Heart right ventricle (tissue), 16 donors: ENCODE data around the gene NADSYN1. TPM values are rescaled to one million over a fixed set of nuclear protein-coding genes. Genes with fewer than 3 reads are reported as not detected.
A peak's percentile ranks its signal among the peaks of the same experiment; 100 is the strongest.

Source experiments
- ATAC-seq, 8 donors: fragments of 200-7000 bp; cut with Tn5 transposase; one replicate each; pipeline ENCODE4 v1.9.1; 2020; ENCODE audit warnings: mild to moderate bottlenecking in 8 of 8, moderate library complexity in 8 of 8, moderate number of reproducible peaks in 1 of 8
- DNase-seq, 2 donors: peaks; one replicate each; pipeline ENCODE4 v3.0.0-alpha.2; 2020
- H3K27ac ChIP-seq, 10 donors: fragments of 200-600 bp; sonication (generic) in 2 of 10; one replicate each; pipeline versions ENCODE4 v1.5.0 to v1.8.0; 2020 to 2022; ENCODE audit warnings: mild to moderate bottlenecking in 3 of 10
- H3K27me3 ChIP-seq, 7 donors: fragments of 200-600 bp; one replicate each; pipeline ENCODE4 v1.8.0; 2021 to 2022; ENCODE audit warnings: mild to moderate bottlenecking in 2 of 7
- H3K36me3 ChIP-seq, 9 donors: fragments of 200-600 bp; sonication (generic) in 1 of 9; one replicate each; pipeline versions ENCODE4 v1.5.0 to v1.8.0; 2020 to 2022; ENCODE audit warnings: mild to moderate bottlenecking in 2 of 9
- H3K4me1 ChIP-seq, 9 donors: fragments of 200-600 bp; sonication (generic) in 1 of 9; one replicate each; pipeline versions ENCODE4 v1.5.0 to v1.8.0; 2020 to 2022; ENCODE audit warnings: mild to moderate bottlenecking in 4 of 9
- H3K4me3 ChIP-seq, 10 donors: fragments of 200-600 bp; sonication (generic) in 2 of 10; one replicate each; pipeline versions ENCODE4 v1.5.0 to v1.8.0; 2020 to 2022; ENCODE audit warnings: mild to moderate bottlenecking in 7 of 10, moderate library complexity in 2 of 10
- H3K9me3 ChIP-seq, 11 donors: fragments of 200-600 bp in 10 of 11; sonication (generic) in 2 of 11; one replicate each; pipeline versions ENCODE4 v1.5.0 to v1.8.0; 2013 to 2022; ENCODE audit warnings: mild to moderate bottlenecking in 2 of 11, control low read depth in 1 of 11, moderate library complexity in 1 of 11
- WGBS, 2 donors: extraction: QIAGEN DNeasy Blood & Tissue Kit; methylation state at CpG; one replicate each; pipeline ENCODE4 v1.1.7; 2013; ENCODE audit warnings: inconsistent platforms in 1 of 2; 5-methylcytosine and 5-hydroxymethylcytosine counted together
- intact Hi-C, 10 donors: fragments of 100-400 bp; cut with DNase I; formaldehyde crosslinking; loops; one replicate each; pipeline versions ENCODE4 v1.11.1 to v1.14.2; 2022
- microRNA-seq, 2 donors: library from miRNA; unstranded; fragments of <30 nt; microRNA quantifications; one replicate each; pipeline ENCODE4 v1.2.0, GENCODE V29; 2021
- polyA plus RNA-seq, 2 donors: library from polyadenylated mRNA; stranded (reverse); fragments of 200-250 nt; gene quantifications; one replicate each; pipeline ENCODE4 v1.2.3, GENCODE V29; 2013
- total RNA-seq, 10 donors: library from RNA; stranded (reverse); fragmentation: NEBNext Ultra II Directional in 3 of 10; extraction: Animal tissue kit (Norgen Biotek cat#: 25700) in 3 of 10; gene quantifications; one replicate each; pipeline versions ENCODE4 v1.2.1 to v1.2.4, GENCODE V29; 2021 to 2023
- TF ChIP-seq, protein P1 (sequence below), 9 donors: fragments of 200-600 bp; sonication (generic) in 2 of 9; IDR thresholded peaks; one replicate each; pipeline versions ENCODE4 v1.5.0 to v1.8.0; 2021 to 2022; ENCODE audit warnings: antibody characterized with exemption in 9 of 9, mild to moderate bottlenecking in 5 of 9, moderate library complexity in 1 of 9
- donor health status: Arrhythmogenic right ventricular cardiomyopathy.
- donor health status: ischemic (EF 13 %, LVEDD 7.1; RV severe dilation, severe dysfunction).
- donor health status: healthy with polysubstance abuse.
- donor health status: DM: no; HTN: yes; CAD: no.
- donor health status: DM: no; HTN: no; CAD: no.
- donor health status: ischemic (EF 25% LVEDD 6.9; RV normal size, moderate dysfunction).
- donor health status: ischemic (EF 25% LVEDD 5.7; RV mildly dilated, moderate dysfunction).
- donor health status: healthy.
- donor health status: DM: yes; HTN: yes; CAD: no.
- donor health status: Ischemic cardiomyopathy.
- donor health status: ischemic (EF 35%, LVEDD 5.7; RV mildly dilated, moderate dysfunction).
- donor health status: nonischemic (EF 11% LVEDD 7.7; RV severe dilation, severe dysfunction).
- donor health status: DM: yes; HTN: yes; CAD: no.
- donor health status: PGD.
- donor health status: ischemic (EF 29% LVEDD 5.4; RV normal size, mild dysfunction).
- donor health status: nonischemic (EF 23%, LVEDD 6.1; RV moderate dilation, normal function).

Gene NADSYN1
- total and polyA plus RNA-seq, 12 donors: 13.4 to 32.0 (median 16.9) TPM

DNA sequence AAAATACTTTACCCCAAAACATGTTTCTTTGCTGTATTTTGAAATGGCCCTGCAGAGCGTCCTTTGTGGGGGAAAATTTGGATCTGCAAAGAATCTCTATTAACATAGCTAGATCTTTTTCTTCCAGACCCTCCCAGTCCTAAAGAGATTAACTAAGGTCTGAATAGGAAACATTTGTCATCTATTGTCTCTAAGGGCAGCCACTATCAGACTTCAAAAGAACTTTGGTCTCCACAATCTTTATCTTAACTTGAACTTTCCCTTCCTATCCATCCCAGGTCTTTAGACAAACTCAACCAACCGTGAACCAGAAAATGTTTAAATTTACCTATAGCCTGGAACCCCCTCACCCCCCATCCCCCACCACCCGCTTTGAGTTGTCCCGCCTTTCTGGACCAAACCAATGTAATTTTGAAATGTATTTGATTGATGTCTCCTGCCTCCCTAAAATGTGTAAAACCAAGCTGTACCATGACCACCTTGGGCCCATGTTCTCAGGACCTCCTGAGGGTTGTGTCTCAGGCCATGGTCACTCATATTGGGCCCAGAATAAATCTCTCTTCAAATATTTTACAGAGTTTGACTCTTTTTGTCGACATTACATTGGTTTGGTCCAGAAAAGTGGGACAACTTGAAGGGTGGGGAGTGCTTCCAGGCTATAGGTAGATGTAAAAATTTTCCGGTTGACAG is 91.7 kb downstream of the NADSYN1 start:
- intact Hi-C loops: no loop called here
- TF ChIP-seq, protein P1, sequence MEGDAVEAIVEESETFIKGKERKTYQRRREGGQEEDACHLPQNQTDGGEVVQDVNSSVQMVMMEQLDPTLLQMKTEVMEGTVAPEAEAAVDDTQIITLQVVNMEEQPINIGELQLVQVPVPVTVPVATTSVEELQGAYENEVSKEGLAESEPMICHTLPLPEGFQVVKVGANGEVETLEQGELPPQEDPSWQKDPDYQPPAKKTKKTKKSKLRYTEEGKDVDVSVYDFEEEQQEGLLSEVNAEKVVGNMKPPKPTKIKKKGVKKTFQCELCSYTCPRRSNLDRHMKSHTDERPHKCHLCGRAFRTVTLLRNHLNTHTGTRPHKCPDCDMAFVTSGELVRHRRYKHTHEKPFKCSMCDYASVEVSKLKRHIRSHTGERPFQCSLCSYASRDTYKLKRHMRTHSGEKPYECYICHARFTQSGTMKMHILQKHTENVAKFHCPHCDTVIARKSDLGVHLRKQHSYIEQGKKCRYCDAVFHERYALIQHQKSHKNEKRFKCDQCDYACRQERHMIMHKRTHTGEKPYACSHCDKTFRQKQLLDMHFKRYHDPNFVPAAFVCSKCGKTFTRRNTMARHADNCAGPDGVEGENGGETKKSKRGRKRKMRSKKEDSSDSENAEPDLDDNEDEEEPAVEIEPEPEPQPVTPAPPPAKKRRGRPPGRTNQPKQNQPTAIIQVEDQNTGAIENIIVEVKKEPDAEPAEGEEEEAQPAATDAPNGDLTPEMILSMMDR (IDR thresholded peaks at IDR 0.05): no peak
- peaks cover 0 to 4% (median 0%) of the 10 kb centered on the region in 11 donors for H3K9me3 ChIP-seq
- peaks cover 0 to 22% (median 3%) of the 10 kb centered on the region in 7 donors for H3K27me3 ChIP-seq
- DNase-seq (no peak), ATAC-seq (no peak)
- H3K36me3 ChIP-seq: no peaks in the 10 kb centered on the region
- WGBS, 2 donors: 86 to 88% methylated on average over 6 of the region's 6 CpGs
- H3K4me1 ChIP-seq: peaks cover 0 to 21% (median 0%) of the 10 kb centered on the region in 9 donors
- H3K27ac ChIP-seq: no peak overlapping the region
- H3K4me3 ChIP-seq: no peak overlapping the region

DNA sequence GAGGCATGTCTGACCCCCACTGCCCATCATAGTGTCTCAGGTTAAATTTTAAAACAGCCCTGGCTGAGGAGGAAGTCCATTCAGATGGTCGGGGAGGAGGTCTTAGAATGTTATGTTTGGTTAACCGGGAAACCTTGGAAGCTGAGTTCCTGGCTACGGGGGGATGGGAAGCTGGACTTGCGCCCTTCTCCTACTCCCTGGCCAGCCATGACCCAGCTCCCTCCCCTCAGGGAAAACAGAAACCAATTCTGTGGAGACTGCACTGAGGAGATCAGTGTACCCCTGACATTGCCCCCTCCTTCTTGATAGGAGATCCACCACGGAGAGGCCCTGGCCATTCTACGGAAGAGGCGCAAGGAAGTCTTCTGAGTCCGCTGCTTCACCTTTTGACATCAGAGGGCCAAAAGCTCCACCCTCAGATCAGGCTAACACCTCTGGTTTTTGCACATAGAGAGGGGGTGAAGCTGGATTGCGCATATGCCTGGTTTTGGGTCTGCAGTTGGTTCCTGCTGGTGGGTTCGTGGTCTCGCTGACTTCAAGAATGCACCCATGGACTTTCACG is 92.5 kb downstream of the NADSYN1 start:
- Histone ChIP-seq H3K4me1 (peaks cover 0 to 26% (median 0%) of the 10 kb centered on the region in 9 donors), H3K36me3 (no peaks in the 10 kb centered on the region), H3K4me3 (no peak overlapping the region), H3K9me3 (peaks cover 0 to 4% (median 0%) of the 10 kb centered on the region in 11 donors), H3K27me3 (peaks cover 0 to 22% (median 3%) of the 10 kb centered on the region in 7 donors), H3K27ac (no peak overlapping the region)
- ATAC-seq: no peak
- no peak for DNase-seq
- 83 to 87% methylated on average over 12 of the region's 12 CpGs for WGBS, 2 donors
- intact Hi-C loops: no loop called here
- TF ChIP-seq, protein P1 (IDR thresholded peaks at IDR 0.05): no peak

GRCh38 chr11:71548120-71548519 is 95.1 kb downstream of the NADSYN1 start, which contains the start of gene KRTAP5-9:
Gene KRTAP5-9 (plus strand): TSS chr11:71548420. CDS start chr11:71548658, 238 bp downstream.
- Histone ChIP-seq H3K36me3 (no peaks in the 10 kb centered on the region), H3K4me1 (peaks cover 0 to 26% (median 0%) of the 10 kb centered on the region in 9 donors), H3K9me3 (no peaks in the 10 kb centered on the region), H3K27me3 (peaks cover 0 to 18% (median 3%) of the 10 kb centered on the region in 7 donors), H3K27ac (no peak within 1 kb of the TSS), H3K4me3 (no peak within 1 kb of the TSS)
- intact Hi-C loops: no loop called here
- peak in 1 of 8 donors; percentile 35 for ATAC-seq
- 54 to 67% methylated on average over 5 of the region's 5 CpGs for WGBS, 2 donors
- DNase-seq: no peak
- TF ChIP-seq, protein P1 (IDR thresholded peaks at IDR 0.05): no peak

- TF ChIP-seq, protein P1 (IDR thresholded peaks at IDR 0.05): no peak
- 41 to 45% methylated on average over 5 of the region's 5 CpGs for whole genome bisulfite sequencing, 2 donors
These were observed 95.7 kb downstream of the NADSYN1 start for GRCh38 chr11:71548716-71549151.

More at GRCh38 chr11:71548716-71549151, 95.7 kb downstream of the NADSYN1 start:
- Histone ChIP-seq H3K4me3 (no peak overlapping the region), H3K36me3 (no peaks in the 10 kb centered on the region), H3K27me3 (peaks cover 0 to 18% (median 3%) of the 10 kb centered on the region in 7 donors), H3K27ac (no peak overlapping the region), H3K9me3 (no peaks in the 10 kb centered on the region), H3K4me1 (peaks cover 0 to 26% (median 0%) of the 10 kb centered on the region in 9 donors)
- no peak for ATAC-seq
- intact Hi-C loops: no loop called here
- DNase-seq: no peak

Small RNAs within 50 kb of the gene (microRNA-seq; reads per million reads assigned to microRNA genes)
- 0 to 0.51 reads per million in 2 donors for gene MIR6754

Other genes starting within 250 kb of the NADSYN1 start
- gene SHANK2, start 200.6 kb upstream of the NADSYN1 start, total RNA-seq: under 1 TPM in 8 of 10 donors, not detected in 2; 0.06 to 0.71 (median 0.56) TPM
- gene SHANK2, start 200.6 kb upstream of the NADSYN1 start, polyA plus RNA-seq: under 1 TPM; under 0.01 to 0.07 TPM
- gene DHCR7, start 4.8 kb upstream of the NADSYN1 start, total RNA-seq: 10 to 100 TPM; 24.9 to 49.6 (median 31.0) TPM
- 10 to 100 TPM; 13.5 to 16.0 TPM for gene DHCR7, start 4.8 kb upstream of the NADSYN1 start, polyA plus RNA-seq
- gene KRTAP5-7, start 74.1 kb downstream of the NADSYN1 start, total RNA-seq: under 1 TPM in 1 of 10 donors, not detected in 9; 0.20 TPM
- under 1 TPM in 1 of 2 donors, not detected in 1; 0.01 TPM for gene KRTAP5-7, start 74.1 kb downstream of the NADSYN1 start, polyA plus RNA-seq
- not detected for gene KRTAP5-8, start 84.8 kb downstream of the NADSYN1 start, total RNA-seq
- not detected for gene KRTAP5-8, start 84.8 kb downstream of the NADSYN1 start, polyA plus RNA-seq
- not detected for gene KRTAP5-9, start 95.2 kb downstream of the NADSYN1 start, total RNA-seq
- not detected for gene KRTAP5-9, start 95.2 kb downstream of the NADSYN1 start, polyA plus RNA-seq
- not detected for gene KRTAP5-10, start 112.4 kb downstream of the NADSYN1 start, total RNA-seq
- gene KRTAP5-10, start 112.4 kb downstream of the NADSYN1 start, polyA plus RNA-seq: not detected
- gene KRTAP5-11, start 129.7 kb downstream of the NADSYN1 start, total RNA-seq: not detected
- not detected for gene KRTAP5-11, start 129.7 kb downstream of the NADSYN1 start, polyA plus RNA-seq